Liver (tissue), 9 donors: ENCODE results near the gene XKR7. TPM values are rescaled to one million over a fixed set of nuclear protein-coding genes. Genes with fewer than 3 reads are reported as not detected.

Source experiments
- DNase-seq: peaks from one replicate; pipeline ENCODE4 v3.0.0-alpha.2; 2017; ENCODE audit warnings: low spot score
- H3K27ac ChIP-seq, 2 donors: one replicate each; pipeline ENCODE4 v1.7.0; 2013; ENCODE audit warnings: inconsistent platforms in 2 of 2, low read length in 2 of 2, control low read depth in 1 of 2, low read depth in 1 of 2, mild to moderate bottlenecking in 1 of 2
- H3K27me3 ChIP-seq, 4 donors: one replicate each; pipeline versions ENCODE4 v1.6.1 to v1.7.0; 2013; ENCODE audit warnings: low read length in 3 of 4, inconsistent platforms in 1 of 4, mild to moderate bottlenecking in 1 of 4, moderate library complexity in 1 of 4; ENCODE audit not compliant: control insufficient read depth in 4 of 4, insufficient read depth in 4 of 4
- H3K36me3 ChIP-seq, 4 donors: one replicate each; pipeline versions ENCODE4 v1.6.1 to v1.7.0; 2013; ENCODE audit warnings: low read length in 3 of 4, mild to moderate bottlenecking in 3 of 4, low read depth in 1 of 4, moderate library complexity in 1 of 4; ENCODE audit not compliant: control insufficient read depth in 4 of 4, insufficient read depth in 3 of 4
- H3K4me1 ChIP-seq, 4 donors: one replicate each; pipeline versions ENCODE4 v1.6.1 to v1.7.0; 2013; ENCODE audit warnings: low read length in 3 of 4, mild to moderate bottlenecking in 3 of 4, moderate library complexity in 1 of 4; ENCODE audit not compliant: control insufficient read depth in 4 of 4, insufficient read depth in 4 of 4
- H3K4me3 ChIP-seq, 3 donors: one replicate each; pipeline versions ENCODE4 v1.6.1 to v1.7.0; 2013; ENCODE audit warnings: low read length in 3 of 3, control low read depth in 1 of 3, low read depth in 1 of 3, mild to moderate bottlenecking in 1 of 3
- H3K9ac ChIP-seq, 2 donors: one replicate each; pipeline ENCODE4 v1.7.0; 2013; ENCODE audit warnings: low read length in 2 of 2, mild to moderate bottlenecking in 2 of 2, moderate library complexity in 2 of 2, control low read depth in 1 of 2, low read depth in 1 of 2
- H3K9me3 ChIP-seq, 4 donors: one replicate each; pipeline versions ENCODE4 v1.6.1 to v1.7.0; 2013; ENCODE audit warnings: low read length in 3 of 4; ENCODE audit not compliant: control insufficient read depth in 4 of 4
- EGR1 ChIP-seq, 2 donors: IDR thresholded peaks; 2 replicates each; pipeline ENCODE4 v1.6.1; 2016 to 2018; ENCODE audit warnings: antibody characterized with exemption in 2 of 2, low read depth in 2 of 2
- FOXA2 ChIP-seq: IDR thresholded peaks from 2 replicates; pipeline ENCODE4 v1.6.1; 2016; ENCODE audit warnings: antibody characterized with exemption
- GABPA ChIP-seq, 2 donors: IDR thresholded peaks in 1 of 2; conservative IDR thresholded peaks in 1 of 2; 2 replicates each; pipeline ENCODE4 v1.6.1; 2016; ENCODE audit warnings: antibody characterized with exemption in 2 of 2, mild to moderate bottlenecking in 1 of 2, moderate library complexity in 1 of 2
- HNF4A ChIP-seq, 2 donors: conservative IDR thresholded peaks; 2 replicates each; pipeline ENCODE4 v1.6.1; 2016; ENCODE audit warnings: antibody characterized with exemption in 2 of 2, mild to moderate bottlenecking in 2 of 2
- HNF4G ChIP-seq: IDR thresholded peaks from 2 replicates; pipeline ENCODE4 v1.6.1; 2016; ENCODE audit warnings: antibody characterized with exemption
- JUND ChIP-seq, 2 donors: IDR thresholded peaks; 2 replicates each; pipeline ENCODE4 v1.6.1; 2016; ENCODE audit warnings: antibody characterized with exemption in 2 of 2
- NR2F2 ChIP-seq: IDR thresholded peaks from 2 replicates; pipeline ENCODE4 v1.6.1; 2016; ENCODE audit warnings: antibody characterized with exemption
- RAD21 ChIP-seq, 2 donors: IDR thresholded peaks; 2 replicates each; pipeline ENCODE4 v1.6.1; 2016; ENCODE audit warnings: antibody characterized with exemption in 2 of 2, mild to moderate bottlenecking in 2 of 2
- RXRA ChIP-seq, 2 donors: IDR thresholded peaks; 2 replicates each; pipeline ENCODE4 v1.6.1; 2017 to 2018; ENCODE audit warnings: antibody characterized with exemption in 2 of 2, mild to moderate bottlenecking in 1 of 2
- SP1 ChIP-seq: IDR thresholded peaks from 2 replicates; pipeline ENCODE4 v1.6.1; 2018; ENCODE audit warnings: antibody characterized with exemption, mild to moderate bottlenecking
- TAF1 ChIP-seq: conservative IDR thresholded peaks from 2 replicates; pipeline ENCODE4 v1.6.1; 2016; ENCODE audit warnings: antibody characterized with exemption, mild to moderate bottlenecking
- YY1 ChIP-seq: IDR thresholded peaks from 2 replicates; pipeline ENCODE4 v1.6.1; 2016; ENCODE audit warnings: antibody characterized with exemption, mild to moderate bottlenecking
- ZBTB33 ChIP-seq: IDR thresholded peaks from 2 replicates; pipeline ENCODE4 v1.6.1; 2016; ENCODE audit warnings: antibody characterized with exemption
- WGBS: extraction: QIAGEN DNeasy Blood & Tissue Kit; methylation state at CpG from one replicate; pipeline ENCODE4 v1.1.7; 2013; 5-methylcytosine and 5-hydroxymethylcytosine counted together
- polyA plus RNA-seq, 2 donors: library from polyadenylated mRNA; stranded (reverse) in 1 of 2; unstranded in 1 of 2; fragments of 200-250 nt in 1 of 2; fragments of >200 nt in 1 of 2; fragmentation: Nextera tagmentation in 1 of 2; extraction: Ambion mirVana in 1 of 2; gene quantifications; one replicate each; pipeline versions ENCODE4 v1.2.1 to v1.2.3, GENCODE V29; 2013 to 2015
- total RNA-seq, 2 donors: library from RNA; depleted of rRNA; stranded (reverse); fragments of >200 nt; gene quantifications; one replicate each; pipeline ENCODE4 v1.2.3, GENCODE V29; 2014
- TF ChIP-seq, protein P1 (sequence below): IDR thresholded peaks from 2 replicates; pipeline ENCODE4 v1.6.1; 2016; ENCODE audit warnings: antibody characterized with exemption
- TF ChIP-seq, protein P2 (sequence below): IDR thresholded peaks from 2 replicates; pipeline ENCODE4 v1.6.1; 2016; ENCODE audit warnings: antibody characterized with exemption, mild to moderate bottlenecking
- donor health status: healthy.
- donor health status: healthy.
- donor health status: healthy.
- donor health status: healthy.
- donor health status: healthy.

XKR7 gene
- total and polyA plus RNA-seq, 4 donors: under 0.01 to 0.05 TPM; not detected in 2

DNA sequence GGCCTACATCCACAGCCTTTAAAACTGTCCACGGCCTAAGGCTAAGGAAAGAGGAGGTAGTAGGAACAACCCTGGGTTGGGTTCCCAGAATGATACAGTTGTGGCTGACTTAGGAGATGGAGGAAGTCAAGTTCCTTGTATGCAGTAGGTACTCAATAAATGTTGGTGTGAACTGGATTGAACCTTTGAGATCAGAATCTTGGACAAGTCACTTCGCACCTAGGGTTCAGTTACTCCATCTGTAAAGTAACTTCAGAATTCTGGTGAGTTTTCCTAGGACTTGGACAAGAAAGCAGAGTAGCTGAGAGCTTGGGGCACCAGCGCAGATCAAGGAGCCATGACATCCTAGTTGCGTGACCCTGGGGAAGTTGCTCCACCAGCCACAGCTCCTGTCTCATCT, 9.1 kb downstream of the XKR7 start:
- peaks cover 0 to 4% (median 2%) of the 10 kb centered on the region in 4 donors for H3K27me3 ChIP-seq
- H3K4me1 ChIP-seq: no peaks in the 10 kb centered on the region
- H3K9ac ChIP-seq: no peak overlapping the region
- 92% methylated on average over 4 of the region's 4 CpGs for WGBS
- no peak for DNase-seq
- H3K27ac ChIP-seq: no peak overlapping the region
- no peaks in the 10 kb centered on the region for H3K36me3 ChIP-seq
- TF ChIP-seq GABPA (IDR thresholded peaks at IDR 0.05 in 1 of 2, conservative IDR thresholded peaks at IDR 0.05 in 1 of 2) (no peak), NR2F2 (no peak), ZBTB33 (no peak), HNF4A (conservative IDR thresholded peaks at IDR 0.05) (no peak)
- TF ChIP-seq, protein P1, sequence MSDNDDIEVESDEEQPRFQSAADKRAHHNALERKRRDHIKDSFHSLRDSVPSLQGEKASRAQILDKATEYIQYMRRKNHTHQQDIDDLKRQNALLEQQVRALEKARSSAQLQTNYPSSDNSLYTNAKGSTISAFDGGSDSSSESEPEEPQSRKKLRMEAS: no peak
- no peak overlapping the region for H3K4me3 ChIP-seq
- H3K9me3 ChIP-seq: peaks cover 0 to 2% (median 0%) of the 10 kb centered on the region in 4 donors

- Histone ChIP-seq H3K36me3 (no peaks in the 10 kb centered on the region), H3K4me1 (no peaks in the 10 kb centered on the region), H3K9ac (no peak overlapping the region), H3K27me3 (peaks cover 0 to 4% (median 1%) of the 10 kb centered on the region in 4 donors), H3K4me3 (no peak overlapping the region), H3K27ac (no peak overlapping the region), H3K9me3 (peaks cover 0 to 2% (median 0%) of the 10 kb centered on the region in 4 donors)
- TF ChIP-seq EGR1 (IDR thresholded peaks at IDR 0.05; ENCODE audit: low read depth in 2 of 2) (no peak), RXRA (IDR thresholded peaks at IDR 0.05) (no peak), JUND (IDR thresholded peaks at IDR 0.05) (no peak), SP1 (no peak), ZBTB33 (no peak), YY1 (no peak), HNF4A (conservative IDR thresholded peaks at IDR 0.05) (no peak), RAD21 (IDR thresholded peaks at IDR 0.05) (no peak), HNF4G (no peak), TAF1 (no peak), FOXA2 (no peak)
- TF ChIP-seq, protein P2, sequence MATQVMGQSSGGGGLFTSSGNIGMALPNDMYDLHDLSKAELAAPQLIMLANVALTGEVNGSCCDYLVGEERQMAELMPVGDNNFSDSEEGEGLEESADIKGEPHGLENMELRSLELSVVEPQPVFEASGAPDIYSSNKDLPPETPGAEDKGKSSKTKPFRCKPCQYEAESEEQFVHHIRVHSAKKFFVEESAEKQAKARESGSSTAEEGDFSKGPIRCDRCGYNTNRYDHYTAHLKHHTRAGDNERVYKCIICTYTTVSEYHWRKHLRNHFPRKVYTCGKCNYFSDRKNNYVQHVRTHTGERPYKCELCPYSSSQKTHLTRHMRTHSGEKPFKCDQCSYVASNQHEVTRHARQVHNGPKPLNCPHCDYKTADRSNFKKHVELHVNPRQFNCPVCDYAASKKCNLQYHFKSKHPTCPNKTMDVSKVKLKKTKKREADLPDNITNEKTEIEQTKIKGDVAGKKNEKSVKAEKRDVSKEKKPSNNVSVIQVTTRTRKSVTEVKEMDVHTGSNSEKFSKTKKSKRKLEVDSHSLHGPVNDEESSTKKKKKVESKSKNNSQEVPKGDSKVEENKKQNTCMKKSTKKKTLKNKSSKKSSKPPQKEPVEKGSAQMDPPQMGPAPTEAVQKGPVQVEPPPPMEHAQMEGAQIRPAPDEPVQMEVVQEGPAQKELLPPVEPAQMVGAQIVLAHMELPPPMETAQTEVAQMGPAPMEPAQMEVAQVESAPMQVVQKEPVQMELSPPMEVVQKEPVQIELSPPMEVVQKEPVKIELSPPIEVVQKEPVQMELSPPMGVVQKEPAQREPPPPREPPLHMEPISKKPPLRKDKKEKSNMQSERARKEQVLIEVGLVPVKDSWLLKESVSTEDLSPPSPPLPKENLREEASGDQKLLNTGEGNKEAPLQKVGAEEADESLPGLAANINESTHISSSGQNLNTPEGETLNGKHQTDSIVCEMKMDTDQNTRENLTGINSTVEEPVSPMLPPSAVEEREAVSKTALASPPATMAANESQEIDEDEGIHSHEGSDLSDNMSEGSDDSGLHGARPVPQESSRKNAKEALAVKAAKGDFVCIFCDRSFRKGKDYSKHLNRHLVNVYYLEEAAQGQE: no peak
- DNase-seq: no peak
- 68% methylated on average over 6 of the region's 6 CpGs for WGBS
These were observed 11.9 kb downstream of the XKR7 start for GRCh38 chr20:31979713-31980426.
